ENCODE data around the gene ITIH4. TPM values are rescaled to one million over a fixed set of nuclear protein-coding genes. Genes with fewer than 3 reads are reported as not detected.
"Not testable (repeated sequence)": the region's sequence is repeated elsewhere in the genome, so short reads cannot be mapped to it uniquely, and the experiment has no call there.

ITIH4 gene
- total RNA-seq, 1 experiment from 2014 or later, result 0.80 TPM

DNA sequence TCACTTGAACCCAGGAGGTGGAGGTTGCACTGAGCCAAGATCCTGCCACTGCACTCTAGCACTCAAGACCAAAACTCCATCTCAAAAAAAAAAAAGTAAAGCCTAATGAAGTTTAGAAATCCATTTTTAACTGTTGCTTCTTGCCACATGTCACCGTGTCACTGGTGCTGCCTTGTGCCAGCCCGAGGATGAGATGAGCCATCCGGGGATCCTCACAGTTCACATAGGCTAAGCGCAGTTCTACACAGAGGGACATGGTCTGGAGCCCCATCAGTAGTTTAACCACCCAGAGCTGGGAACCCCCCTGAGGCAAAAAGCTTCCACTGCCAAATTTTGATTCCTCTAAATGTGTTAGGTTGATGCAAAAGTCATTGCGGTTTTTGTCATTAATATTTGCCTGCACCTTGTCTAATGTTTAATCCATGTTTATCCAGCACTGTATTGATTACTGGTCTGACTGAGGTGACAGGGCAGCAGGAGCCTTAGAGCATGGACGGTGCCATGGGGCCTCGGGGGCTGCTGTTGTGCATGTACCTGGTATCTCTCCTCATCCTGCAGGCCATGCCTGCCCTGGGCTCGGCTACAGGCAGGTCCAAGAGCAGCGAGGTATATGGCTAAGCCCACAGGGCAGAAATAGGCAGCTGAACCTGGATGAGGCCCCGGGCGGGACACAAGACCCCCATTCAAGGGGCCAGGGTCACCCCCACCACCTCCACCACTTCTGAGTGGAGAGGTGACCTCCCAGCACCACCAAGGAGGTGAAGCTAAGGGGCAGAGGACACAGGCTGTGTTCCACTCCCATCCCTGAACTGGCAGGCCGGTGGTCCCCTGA is 53.1 kb downstream of the ITIH4 start, which contains the start of gene ITIH1:
Gene ITIH1 (plus strand): TSS at position 473 of the 832 bp plus-strand sequence. CDS start 17 bp downstream, at position 490.
- H3K27me3 ChIP-seq (ENCODE audit: low read length), result peaks cover 18% of the 10 kb centered on the region
- CTCF ChIA-PET, result no interaction called here
- no peak within 1 kb of the TSS for H2AFZ ChIP-seq (ENCODE audit: low read length)
- H4K20me1 ChIP-seq (ENCODE audit: low read length), result no peaks in the 10 kb centered on the region
- no peak within 1 kb of the TSS for H3K27ac ChIP-seq (ENCODE audit: low read length)
- ATAC-seq (no peak), DNase-seq (no peak)
- no peaks in the 10 kb centered on the region for H3K9me3 ChIP-seq (ENCODE audit: low read length)
- no peaks in the 10 kb centered on the region for H3K79me2 ChIP-seq (ENCODE audit: low read length)
- H3K9ac ChIP-seq (ENCODE audit: low read length), result no peak within 1 kb of the TSS
- POLR2A ChIA-PET (ENCODE audit: unreplicated experiment), result no interaction called here
- no peaks in the 10 kb centered on the region for H3K9me2 ChIP-seq (replicated peaks; ENCODE audit: low read length)
- no peaks in the 10 kb centered on the region for H3K36me3 ChIP-seq (ENCODE audit: low read depth, low read length)
- H3K4me1 ChIP-seq (ENCODE audit: insufficient read depth, low read length), result no peaks in the 10 kb centered on the region
- no TSS peak for BruUV-seq (replicated peaks)
- no peaks in the 10 kb centered on the region for H3F3A ChIP-seq (ENCODE audit: low read length, unreplicated experiment)
- H3K4me3 ChIP-seq (ENCODE audit: low read length), result no peak within 1 kb of the TSS
- no peak for TF ChIP-seq EZH2 (IDR thresholded peaks at IDR 0.05; ENCODE audit: low read length, unreplicated experiment)
- TF ChIP-seq EZH2phosphoT487 (IDR thresholded peaks at IDR 0.05; ENCODE audit: borderline replicate concordance, low read length), result no peak
- H3K4me2 ChIP-seq (ENCODE audit: low read length), result no peak within 1 kb of the TSS
- intact Hi-C loops (cut with micrococcal nuclease), result loop anchor here (10.0 kb wide), 1 partner anchor 287 kb away; no protein-coding TSS in a partner anchor

- ATAC-seq; H3K9ac ChIP-seq (ENCODE audit: low read length); H3K4me2 ChIP-seq (ENCODE audit: low read length); POLR2A ChIA-PET (ENCODE audit: unreplicated experiment); H3K27ac ChIP-seq (ENCODE audit: low read length); H3F3A ChIP-seq (ENCODE audit: low read length, unreplicated experiment); H3K9me3 ChIP-seq (ENCODE audit: low read length); H4K20me1 ChIP-seq (ENCODE audit: low read length); BruUV-seq (replicated peaks); H3K9me2 ChIP-seq (replicated peaks; ENCODE audit: low read length); H3K36me3 ChIP-seq (ENCODE audit: low read depth, low read length); H3K4me3 ChIP-seq (ENCODE audit: low read length); CTCF ChIA-PET; H3K4me1 ChIP-seq (ENCODE audit: insufficient read depth, low read length); H2AFZ ChIP-seq (ENCODE audit: low read length); H3K27me3 ChIP-seq (ENCODE audit: low read length); H3K79me2 ChIP-seq (ENCODE audit: low read length): not testable (repeated sequence)
- intact Hi-C loops (cut with micrococcal nuclease), result loop anchor here (10.0 kb wide), 1 partner anchor 288 kb away; no protein-coding TSS in a partner anchor
- peak; percentile 21 for DNase-seq
Observed at GRCh38 chr3:52776486-52776885, 54.0 kb downstream of the ITIH4 start.

GRCh38 chr3:52775877-52776276 is 54.6 kb downstream of the ITIH4 start:
- no peak overlapping the region for H3K27ac ChIP-seq (ENCODE audit: low read length)
- H3K9ac ChIP-seq (ENCODE audit: low read length), result no peak overlapping the region
- intact Hi-C loops (cut with micrococcal nuclease), result loop anchor here (10.0 kb wide), 1 partner anchor 289 kb away; no protein-coding TSS in a partner anchor
- H4K20me1 ChIP-seq (ENCODE audit: low read length), result no peaks in the 10 kb centered on the region
- no peak overlapping the region for H3K4me3 ChIP-seq (ENCODE audit: low read length)
- DNase-seq (no peak), ATAC-seq (no peak)
- H3K36me3 ChIP-seq (ENCODE audit: low read depth, low read length), result no peaks in the 10 kb centered on the region
- H3K79me2 ChIP-seq (ENCODE audit: low read length), result no peaks in the 10 kb centered on the region
- TF ChIP-seq EZH2phosphoT487 (IDR thresholded peaks at IDR 0.05; ENCODE audit: borderline replicate concordance, low read length) (no peak), CTCF (conservative IDR thresholded peaks at IDR 0.05; ENCODE audit: low read depth, low read length) (no peak), EZH2 (IDR thresholded peaks at IDR 0.05; ENCODE audit: low read length, unreplicated experiment) (no peak)
- H3K9me3 ChIP-seq (ENCODE audit: low read length), result no peaks in the 10 kb centered on the region
- H2AFZ ChIP-seq (ENCODE audit: low read length), result no peak overlapping the region
- H3K27me3 ChIP-seq (ENCODE audit: low read length), result peaks cover 7% of the 10 kb centered on the region; the same call in 1 of the 2 replicates
- no peaks in the 10 kb centered on the region for H3K9me2 ChIP-seq (replicated peaks; ENCODE audit: low read length)
- no peaks in the 10 kb centered on the region for H3F3A ChIP-seq (ENCODE audit: low read length, unreplicated experiment)
- no peak overlapping the region for H3K4me2 ChIP-seq (ENCODE audit: low read length)
- ChIA-PET POLR2A (ENCODE audit: unreplicated experiment) (no interaction called here), CTCF (no interaction called here)
- BruUV-seq (replicated peaks), result no TSS peak
- H3K4me1 ChIP-seq (ENCODE audit: insufficient read depth, low read length), result 0 out of 2 replicates have a peak, but pooled peaks cover 3% of the 10 kb centered on the region

Data from PC-3 (cell line).